Stimulated activated naive CD8-positive, alpha-beta T cell treated with anti-CD3 and anti-CD28 coated beads, Interleukin-15, Interleukin-2, amounts not matched to agents 100 U/mL and 50 U/mL, for 24 hours (primary cell): ENCODE measurements around the gene BHMT2.

ENCODE experiments used
- ATAC-seq: fragments of 150-1000 bp; cut with Tn5 transposase; one replicate; pipeline ENCODE4 v1.10.0; 2021
- DNase-seq: peaks from one replicate; pipeline ENCODE4 v3.0.0; 2021

The BHMT2 gene, protein sequence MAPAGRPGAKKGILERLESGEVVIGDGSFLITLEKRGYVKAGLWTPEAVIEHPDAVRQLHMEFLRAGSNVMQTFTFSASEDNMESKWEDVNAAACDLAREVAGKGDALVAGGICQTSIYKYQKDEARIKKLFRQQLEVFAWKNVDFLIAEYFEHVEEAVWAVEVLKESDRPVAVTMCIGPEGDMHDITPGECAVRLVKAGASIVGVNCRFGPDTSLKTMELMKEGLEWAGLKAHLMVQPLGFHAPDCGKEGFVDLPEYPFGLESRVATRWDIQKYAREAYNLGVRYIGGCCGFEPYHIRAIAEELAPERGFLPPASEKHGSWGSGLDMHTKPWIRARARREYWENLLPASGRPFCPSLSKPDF

DNA sequence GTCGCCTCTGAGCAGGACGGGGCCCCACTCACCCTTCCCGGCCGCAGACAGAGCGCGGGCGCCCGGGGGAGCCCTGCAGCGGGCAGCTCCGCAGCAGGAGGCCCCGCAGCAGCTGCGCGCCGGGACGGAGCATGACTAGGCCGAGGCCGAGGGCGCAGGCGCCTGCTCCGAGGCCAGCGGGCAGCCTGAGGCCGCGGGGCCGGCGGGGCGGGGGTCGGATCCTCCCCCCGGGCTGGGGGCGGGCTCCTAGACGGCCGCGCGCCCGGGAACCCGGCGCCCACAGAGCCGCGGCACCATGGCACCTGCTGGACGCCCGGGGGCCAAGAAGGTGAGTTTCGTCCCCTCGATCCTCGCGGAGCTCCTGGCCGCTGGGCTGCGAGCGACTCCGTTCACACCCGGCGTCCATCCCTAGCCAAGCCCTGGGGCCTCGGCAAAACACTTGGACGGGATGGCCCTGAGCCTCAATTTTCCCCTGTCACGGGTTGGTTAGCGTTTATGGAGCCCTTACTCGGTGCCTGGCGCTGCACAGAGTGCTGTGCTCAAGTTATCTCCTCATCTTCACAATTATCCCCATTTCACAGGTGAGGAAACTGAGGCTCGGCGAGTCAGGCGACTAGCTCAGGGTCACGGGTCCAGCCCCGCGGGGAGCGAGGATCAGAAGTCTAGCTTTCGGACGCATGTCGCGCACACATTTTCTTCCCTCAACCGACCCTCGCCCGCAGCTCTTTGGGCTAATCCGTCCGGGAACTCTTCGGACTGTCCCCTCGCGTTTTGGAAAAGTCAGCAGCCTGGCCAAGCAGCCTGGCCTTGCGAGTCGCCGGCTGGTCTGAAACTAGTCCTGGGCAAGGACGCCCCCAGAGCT, at the start of gene BHMT2, which contains the start of gene DMGDH:
Gene BHMT2, plus strand, starts transcription at position 280 of the 862 bp plus-strand sequence. Its CDS starts 16 bp downstream, at position 296.
Gene DMGDH, minus strand, starts transcription at position 187 of the 862 bp plus-strand sequence. Its CDS starts 54 bp downstream, at position 133.
- ATAC-seq (peak; percentile 59), DNase-seq (peak; percentile 13)

- peak; percentile 43 for ATAC-seq
- DNase-seq: peak; percentile 51
Observed at GRCh38 chr5:79020861-79021561, 48.6 kb upstream of the BHMT2 start.

DNA sequence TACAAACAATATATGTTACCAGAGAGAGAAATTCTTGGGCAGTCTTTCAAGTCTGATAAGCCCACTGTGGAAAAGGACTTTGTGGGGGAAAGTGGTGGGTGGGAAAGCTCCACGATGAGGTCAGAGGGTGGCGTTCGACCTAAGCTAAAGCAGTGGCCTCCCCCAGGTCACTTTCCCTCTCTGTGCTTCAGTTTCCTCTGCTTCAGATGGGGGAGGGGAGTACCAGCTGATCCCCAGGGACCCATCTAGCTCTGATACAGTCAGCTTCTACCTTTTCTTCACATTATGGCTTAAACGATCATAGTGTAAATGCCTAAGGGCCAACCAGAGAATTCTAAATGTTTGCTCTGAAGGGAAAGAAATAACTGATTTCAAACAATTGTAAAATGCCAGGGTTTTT, 47.8 kb upstream of the BHMT2 start:
- DNase-seq (no peak), ATAC-seq (no peak)

DNA sequence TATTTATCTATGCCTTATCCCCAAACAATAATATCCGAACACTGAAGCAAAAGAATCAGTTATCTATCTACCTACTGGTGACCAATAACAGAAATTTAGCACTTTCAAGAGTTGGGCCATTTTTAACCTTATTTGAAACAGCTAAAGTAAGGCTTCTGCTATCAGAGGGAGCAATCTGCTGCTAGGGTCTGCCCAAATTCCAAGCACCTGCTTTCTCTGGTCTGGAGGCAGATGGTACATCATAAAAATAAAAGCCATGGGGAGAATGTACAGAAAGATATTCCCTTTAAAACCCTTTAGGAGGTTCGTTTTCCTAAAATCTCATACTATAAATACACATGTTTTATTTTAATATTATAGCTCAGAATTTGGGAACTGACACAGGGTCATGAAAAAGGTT, 46.8 kb upstream of the BHMT2 start:
- no peak for ATAC-seq
- no peak for DNase-seq

GRCh38 chr5:79023348-79023747, 46.2 kb upstream of the BHMT2 start:
- ATAC-seq: no peak

DNA sequence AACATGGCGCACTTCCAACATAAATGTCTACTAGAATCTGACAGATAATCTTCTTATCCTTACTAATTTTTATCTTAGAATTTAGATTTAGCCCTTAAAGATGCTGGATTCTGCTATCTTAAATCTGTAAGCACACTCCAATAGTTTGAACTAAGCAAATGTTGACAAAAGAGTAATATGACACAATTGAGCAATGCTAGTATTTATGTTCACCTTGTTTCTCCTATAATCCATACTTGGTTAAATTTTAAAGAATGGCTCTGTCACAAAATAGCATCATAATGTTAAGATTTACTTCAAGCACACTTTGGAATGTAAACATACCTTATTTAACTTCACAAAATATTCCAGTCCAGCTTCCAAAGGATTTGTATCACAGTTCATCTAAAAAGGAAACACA, 45.6 kb upstream of the BHMT2 start:
- ATAC-seq: no peak
- no peak for DNase-seq

More at GRCh38 chr5:79023348-79023747, 46.2 kb upstream of the BHMT2 start:
- no peak for DNase-seq

GRCh38 chr5:79025054-79025472, 44.5 kb upstream of the BHMT2 start:
- ATAC-seq: peak; percentile 49
- peak; percentile 71 for DNase-seq

- no peak for DNase-seq
- no peak for ATAC-seq
Observed at GRCh38 chr5:79030663-79031484, 38.7 kb upstream of the BHMT2 start.

DNA sequence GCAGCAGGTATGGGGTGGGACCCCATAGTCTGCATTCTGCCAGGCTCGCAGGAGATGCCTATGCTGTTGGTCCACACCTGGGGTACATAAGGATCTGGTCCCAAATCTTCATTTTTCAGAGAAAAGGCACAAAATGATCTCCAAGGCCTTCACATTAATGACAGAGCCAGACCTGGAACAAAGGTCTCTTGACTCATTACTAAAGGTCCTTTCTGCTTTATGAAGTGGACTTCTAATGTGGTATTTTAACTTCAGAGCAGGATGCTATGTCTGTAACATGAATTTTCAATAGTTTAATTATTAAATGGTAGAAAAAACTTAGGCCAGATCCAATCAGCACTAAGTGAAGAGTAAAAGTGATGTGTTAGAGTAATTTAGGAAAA, 38.1 kb upstream of the BHMT2 start:
- ATAC-seq (no peak), DNase-seq (no peak)

GRCh38 chr5:79032031-79032695, 37.4 kb upstream of the BHMT2 start:
- DNase-seq: no peak
- no peak for ATAC-seq

GRCh38 chr5:79032782-79033181, 36.8 kb upstream of the BHMT2 start:
- ATAC-seq: no peak

DNA sequence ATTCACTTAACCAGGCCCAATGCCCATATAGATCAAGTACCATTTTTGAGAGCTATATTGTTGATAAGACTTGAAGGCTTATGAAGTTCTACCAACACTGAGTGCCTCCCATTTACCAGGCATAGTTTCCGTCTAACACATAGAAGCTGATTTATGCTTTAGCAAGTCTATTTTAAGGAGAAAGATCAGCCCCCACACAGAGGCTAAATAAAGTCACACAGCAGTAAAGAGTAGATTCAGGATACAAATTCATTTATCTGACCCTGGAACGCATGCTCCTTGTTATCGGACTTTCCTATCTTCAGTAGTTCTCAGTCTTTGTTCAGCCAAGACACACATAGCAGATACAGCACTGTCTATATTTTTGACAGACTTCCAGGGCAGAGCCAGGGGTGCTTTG, 34.3 kb upstream of the BHMT2 start:
- DNase-seq (no peak), ATAC-seq (no peak)

More at GRCh38 chr5:79032782-79033181, 36.8 kb upstream of the BHMT2 start:
- DNase-seq: no peak

GRCh38 chr5:79036769-79037168, 32.8 kb upstream of the BHMT2 start:
- DNase-seq (no peak), ATAC-seq (no peak)

- ATAC-seq (no peak), DNase-seq (no peak)
Observed at GRCh38 chr5:79042188-79042587, 27.4 kb upstream of the BHMT2 start.

- ATAC-seq (no peak), DNase-seq (no peak)
Observed at GRCh38 chr5:79047199-79047598, 22.4 kb upstream of the BHMT2 start.

GRCh38 chr5:79048437-79048836, 21.1 kb upstream of the BHMT2 start:
- DNase-seq: no peak
- ATAC-seq: no peak

- no peak for ATAC-seq
Observed at GRCh38 chr5:79050498-79050897, 19.1 kb upstream of the BHMT2 start.

DNA sequence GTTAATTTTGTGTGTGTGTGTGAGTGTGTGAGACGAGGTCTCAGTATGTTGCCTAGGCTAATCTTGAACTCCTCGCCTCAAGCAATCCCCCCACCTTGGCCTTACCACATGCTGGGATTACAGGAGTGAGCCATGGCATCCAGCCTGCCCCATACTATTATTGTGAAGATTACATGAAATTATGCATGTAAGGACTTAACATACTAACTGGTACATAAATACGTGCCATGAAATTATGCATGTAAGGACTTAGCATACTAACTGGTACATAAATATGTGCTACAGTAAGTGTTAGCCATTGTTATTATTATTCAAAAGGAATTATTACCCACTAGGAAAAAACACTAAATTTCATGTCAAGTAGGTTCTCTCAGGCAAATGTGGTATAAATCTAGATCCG, 16.2 kb upstream of the BHMT2 start:
- no peak for ATAC-seq

More at GRCh38 chr5:79050498-79050897, 19.1 kb upstream of the BHMT2 start:
- no peak for DNase-seq

GRCh38 chr5:79055017-79055416, 14.6 kb upstream of the BHMT2 start:
- no peak for DNase-seq
- ATAC-seq: no peak

More for the DNA sequence above, 16.2 kb upstream of the BHMT2 start:
- no peak for DNase-seq

GRCh38 chr5:79056847-79057246, 12.7 kb upstream of the BHMT2 start:
- DNase-seq (no peak), ATAC-seq (no peak)

DNA sequence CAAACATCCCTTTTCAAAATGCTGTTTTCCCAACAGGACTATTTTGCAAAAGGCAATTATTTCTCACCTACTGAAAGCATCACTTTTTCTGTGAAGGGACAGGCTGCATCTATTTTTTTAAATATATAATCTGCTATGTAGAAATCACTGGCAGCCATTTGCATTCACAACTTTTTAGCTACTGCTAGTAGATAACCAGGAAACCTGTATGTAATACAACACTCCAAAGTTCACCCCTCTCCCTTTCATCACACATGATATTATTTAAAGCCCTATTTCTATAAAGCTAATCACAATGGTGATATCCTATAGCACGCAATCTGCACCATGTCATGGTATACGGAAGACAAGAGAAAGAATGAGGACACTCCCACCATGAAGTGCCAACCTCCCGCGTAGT, 9.9 kb upstream of the BHMT2 start:
- ATAC-seq (no peak), DNase-seq (no peak)
